K562 (cell line): Measurements from ENCODE around the gene METRNL. TPM values are rescaled to one million over a fixed set of nuclear protein-coding genes. Genes with fewer than 3 reads are reported as not detected.
"Not testable (repeated sequence)": the region's sequence is repeated elsewhere in the genome, so short reads cannot be mapped to it uniquely, and the experiment has no call there.

Experiments
- ATAC-seq: fragments of 200-7000 bp; cut with Tn5 transposase; 3 replicates; pipeline ENCODE4 v1.9.1; 2020; ENCODE audit warnings: moderate library complexity
- BruUV-seq: library from RNA; stranded (reverse); fragments of 400-500 nt; replicated peaks from 2 replicates; lab custom pipeline; 2021; lab: Mats Ljungman, UMichigan
- CTCF ChIA-PET: fragments of 300-600 bp; formaldehyde crosslinking; extraction: SDS; loops from one replicate; lab custom pipeline; 2021; ENCODE audit warnings: low intra/inter-chr PET ratio; lab: Yijun Ruan, JAX
- POLR2A ChIA-PET: fragments of 300-600, 350-650 bp; sonication (Branson Sonifier 250); formaldehyde crosslinking; extraction: SDS; loops from one replicate; lab custom pipeline; 2021; ENCODE audit warnings: antibody characterized with exemption, inconsistent platforms; lab: Yijun Ruan, JAX
- DNase-seq, 4 experiments: peaks; one replicate each; pipeline versions ENCODE4 v3.0.0 to v3.0.0-alpha.2; 2011 to 2018; ENCODE audit warnings: low spot score in 3 of 4, mixed read lengths in 3 of 4; ENCODE audit errors: extremely low read depth in 1 of 4
- FAIRE-seq: peaks from 2 replicates; lab custom pipeline; 2011; peaks lifted over from hg19 to GRCh38; lab: Jason Lieb, UNC
- H2AFZ ChIP-seq: 2 replicates; pipeline ENCODE4 v1.6.0; 2011; ENCODE audit warnings: low read depth, low read length, control low read depth, inconsistent platforms
- H3K27ac ChIP-seq: fragments of 200-600 bp; 3 replicates; pipeline ENCODE4 v1.8.0; 2011; ENCODE audit warnings: low read depth, mild to moderate bottlenecking, control low read depth, inconsistent platforms, low read length, moderate library complexity, mixed read lengths; ENCODE audit errors: extremely low read depth
- H3K27me3 ChIP-seq, 2 experiments: fragments of 300-600 bp in 1 of 2; 2 replicates in 1 of 2; 3 replicates in 1 of 2; pipeline versions ENCODE4 v1.6.0 to v1.8.0; 2011; ENCODE audit warnings: inconsistent platforms in 2 of 2, low read length in 2 of 2, mild to moderate bottlenecking in 1 of 2, mixed read lengths in 1 of 2, moderate library complexity in 1 of 2; ENCODE audit not compliant: control insufficient read depth in 2 of 2, insufficient read depth in 2 of 2
- H3K36me3 ChIP-seq: fragments of 300-600 bp; 3 replicates; pipeline ENCODE4 v1.8.0; 2011; ENCODE audit warnings: mild to moderate bottlenecking, low read length, inconsistent platforms; ENCODE audit not compliant: control insufficient read depth, insufficient read depth
- H3K4me1 ChIP-seq, 2 experiments: fragments of 200-600 bp in 1 of 2; replicated peaks in 1 of 2; 2 replicates in 1 of 2; 3 replicates in 1 of 2; pipeline versions ENCODE4 v1.5.1 to v1.8.0; 2011; ENCODE audit warnings: inconsistent platforms in 2 of 2, low read length in 2 of 2, mild to moderate bottlenecking in 1 of 2, mixed read lengths in 1 of 2, moderate library complexity in 1 of 2; ENCODE audit not compliant: control insufficient read depth in 2 of 2, insufficient read depth in 2 of 2
- H3K4me2 ChIP-seq: 2 replicates; pipeline ENCODE4 v1.6.1; 2011; ENCODE audit warnings: low read length, control low read depth, inconsistent platforms, mixed read lengths; ENCODE audit not compliant: insufficient read depth
- H3K4me3 ChIP-seq: fragments of 200-600 bp; sonication (generic), shearing (Covaris generic); 2 replicates; pipeline ENCODE4 v1.5.1; 2016; ENCODE audit warnings: control low read depth, inconsistent platforms
- H3K79me2 ChIP-seq: fragments of 200-600 bp; 3 replicates; pipeline ENCODE4 v1.8.0; 2011; ENCODE audit warnings: low read length, inconsistent platforms; ENCODE audit not compliant: control insufficient read depth, insufficient read depth
- H3K9ac ChIP-seq, 2 experiments: 2 replicates each; pipeline versions ENCODE4 v1.6.0 to v1.6.1; 2011; ENCODE audit warnings: low read depth in 2 of 2, low read length in 2 of 2, control low read depth in 1 of 2, inconsistent platforms in 1 of 2, mild to moderate bottlenecking in 1 of 2, mixed read lengths in 1 of 2; ENCODE audit not compliant: insufficient read depth in 1 of 2
- H3K9me1 ChIP-seq: one replicate; pipeline ENCODE4 v1.6.0; 2011; ENCODE audit warnings: inconsistent platforms, mild to moderate bottlenecking, low read length, moderate library complexity; ENCODE audit not compliant: control insufficient read depth, insufficient read depth
- H3K9me3 ChIP-seq: replicated peaks from 2 replicates; pipeline ENCODE4 v1.5.1; 2011; ENCODE audit warnings: low read depth, low read length, inconsistent platforms; ENCODE audit not compliant: control insufficient read depth, insufficient read depth
- H4K20me1 ChIP-seq: replicated peaks from 2 replicates; pipeline ENCODE4 v1.6.1; 2011; ENCODE audit warnings: low read length, inconsistent platforms, mixed read lengths; ENCODE audit not compliant: control insufficient read depth, insufficient read depth
- CBFB ChIP-seq: sonication (generic); formaldehyde crosslinking; IDR thresholded peaks from 2 replicates; pipeline ENCODE4 v1.4.0; 2020; ENCODE audit warnings: mild to moderate bottlenecking, missing genetic modification reagents
- DACH1 ChIP-seq: fragments of 450-650 bp; IDR thresholded peaks from 2 replicates; pipeline ENCODE4 v1.6.1; 2018; ENCODE audit not compliant: partially characterized antibody
- DIDO1 ChIP-seq: fragments of 450-650 bp; IDR thresholded peaks from 2 replicates; pipeline ENCODE4 v1.6.1; 2016; ENCODE audit warnings: low read depth, missing biosample characterization, missing genetic modification characterization
- KLF1 ChIP-seq: fragments of 450-650 bp; IDR thresholded peaks from 2 replicates; pipeline ENCODE4 v1.6.1; 2016; ENCODE audit warnings: missing genetic modification characterization, missing compliant biosample characterization
- POLR2AphosphoS5 ChIP-seq: IDR thresholded peaks from 2 replicates; pipeline ENCODE4 v1.6.1; 2011; ENCODE audit warnings: mild to moderate bottlenecking, low read depth, low read length, moderate library complexity; ENCODE audit not compliant: control insufficient read depth, insufficient read depth
- SRSF3 ChIP-seq: fragments of 200-400 bp; formaldehyde crosslinking; IDR thresholded peaks from 2 replicates; pipeline ENCODE4 v1.6.1; 2016; ENCODE audit warnings: mild to moderate bottlenecking, low read length, moderate library complexity; ENCODE audit not compliant: insufficient read depth
- ZC3H4 ChIP-seq: sonication (generic); formaldehyde crosslinking; IDR thresholded peaks from 2 replicates; pipeline ENCODE4 v1.9.0; 2021; ENCODE audit warnings: missing genetic modification reagents, borderline replicate concordance
- ZNF282 ChIP-seq: sonication (generic); formaldehyde crosslinking; IDR thresholded peaks from 2 replicates; pipeline ENCODE4 v1.8.1; 2023; ENCODE audit warnings: missing genetic modification reagents
- ZNF551 ChIP-seq: fragments of 250-450 bp; sonication (Bioruptor Pico); IDR thresholded peaks from 2 replicates; pipeline ENCODE4 v1.5.0; 2021; ENCODE audit warnings: mild to moderate bottlenecking, moderate library complexity
- WGBS: fragments of 100-300 bp; shearing (Covaris generic); methylation state at CpG from one replicate; pipeline ENCODE4 v1.1.6; 2016; ENCODE audit warnings: low coverage, mixed read lengths; ENCODE audit not compliant: insufficient coverage; ENCODE audit errors: missing lambda C conversion rate; 5-methylcytosine and 5-hydroxymethylcytosine counted together
- in situ Hi-C: fragments of 300-500 bp; cut with MboI; formaldehyde crosslinking; loops from 4 replicates; pipeline ENCODE4 v1.15.0; 2018; ENCODE audit warnings: inconsistent platforms, mixed read lengths
- intact Hi-C: fragments of 100-400 bp; cut with micrococcal nuclease; formaldehyde crosslinking; loops from 2 replicates; pipeline ENCODE4 v1.14.2; 2022
- polyA plus RNA-seq, 8 experiments: library from polyadenylated mRNA; depleted of rRNA in 4 of 8; stranded (reverse) in 5 of 8; unstranded in 3 of 8; fragments of >200 nt; fragmentation: Nextera tagmentation in 2 of 8; fragmentation: Illumina TruSeq in 1 of 8; extraction: Ambion mirVana in 2 of 8; extraction: Trizol in 1 of 8; gene quantifications; 2 replicates each; pipeline versions ENCODE4 v1.2.1 to v1.2.3, GENCODE V29; 2011 to 2014; ENCODE audit warnings: inconsistent platforms in 1 of 8, missing spikeins in 1 of 8
- total RNA-seq, 7 experiments: library from RNA; depleted of rRNA in 6 of 7; stranded (reverse); fragments of >200 nt in 6 of 7; fragmentation: Illumina TruSeq in 2 of 7; extraction: Trizol in 2 of 7; gene quantifications; 2 replicates each; pipeline versions ENCODE4 v1.2.1 to v1.2.3, GENCODE V29; 2011 to 2021; ENCODE audit warnings: low replicate concordance in 1 of 7
- TF ChIP-seq, protein P1 (sequence below): fragments of 250-450 bp; sonication (Bioruptor Pico); IDR thresholded peaks from 2 replicates; pipeline ENCODE4 v1.5.0; 2021; ENCODE audit warnings: mild to moderate bottlenecking, moderate library complexity

METRNL gene
- total and polyA plus RNA-seq, 9 of the 15 experiments (the other 6 are each of a cell fraction or from before 2014, with no cell fraction given): 0.17 to 31.8 (median 2.9) TPM

DNA sequence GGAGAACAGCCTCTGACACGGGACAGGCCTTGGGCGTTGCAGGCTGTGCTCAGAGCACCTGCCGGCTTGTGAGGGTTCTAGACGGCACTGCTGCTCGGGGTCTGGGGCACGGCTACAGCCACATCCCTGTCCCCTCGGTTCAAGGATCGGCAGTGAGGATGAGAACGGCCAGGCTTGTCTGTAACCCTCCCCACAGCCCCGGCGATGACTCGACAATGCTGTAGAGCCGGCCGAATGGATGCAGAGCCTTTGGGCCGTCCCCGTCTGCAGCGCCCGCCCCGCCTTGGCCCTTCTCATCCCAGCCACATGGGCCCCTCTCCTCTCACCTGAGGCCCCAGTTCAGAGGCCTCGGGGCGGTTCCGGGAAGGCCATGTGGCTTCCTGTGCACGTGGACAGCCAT, 49.0 kb upstream of the METRNL start (continued):
- TF ChIP-seq, protein P1, sequence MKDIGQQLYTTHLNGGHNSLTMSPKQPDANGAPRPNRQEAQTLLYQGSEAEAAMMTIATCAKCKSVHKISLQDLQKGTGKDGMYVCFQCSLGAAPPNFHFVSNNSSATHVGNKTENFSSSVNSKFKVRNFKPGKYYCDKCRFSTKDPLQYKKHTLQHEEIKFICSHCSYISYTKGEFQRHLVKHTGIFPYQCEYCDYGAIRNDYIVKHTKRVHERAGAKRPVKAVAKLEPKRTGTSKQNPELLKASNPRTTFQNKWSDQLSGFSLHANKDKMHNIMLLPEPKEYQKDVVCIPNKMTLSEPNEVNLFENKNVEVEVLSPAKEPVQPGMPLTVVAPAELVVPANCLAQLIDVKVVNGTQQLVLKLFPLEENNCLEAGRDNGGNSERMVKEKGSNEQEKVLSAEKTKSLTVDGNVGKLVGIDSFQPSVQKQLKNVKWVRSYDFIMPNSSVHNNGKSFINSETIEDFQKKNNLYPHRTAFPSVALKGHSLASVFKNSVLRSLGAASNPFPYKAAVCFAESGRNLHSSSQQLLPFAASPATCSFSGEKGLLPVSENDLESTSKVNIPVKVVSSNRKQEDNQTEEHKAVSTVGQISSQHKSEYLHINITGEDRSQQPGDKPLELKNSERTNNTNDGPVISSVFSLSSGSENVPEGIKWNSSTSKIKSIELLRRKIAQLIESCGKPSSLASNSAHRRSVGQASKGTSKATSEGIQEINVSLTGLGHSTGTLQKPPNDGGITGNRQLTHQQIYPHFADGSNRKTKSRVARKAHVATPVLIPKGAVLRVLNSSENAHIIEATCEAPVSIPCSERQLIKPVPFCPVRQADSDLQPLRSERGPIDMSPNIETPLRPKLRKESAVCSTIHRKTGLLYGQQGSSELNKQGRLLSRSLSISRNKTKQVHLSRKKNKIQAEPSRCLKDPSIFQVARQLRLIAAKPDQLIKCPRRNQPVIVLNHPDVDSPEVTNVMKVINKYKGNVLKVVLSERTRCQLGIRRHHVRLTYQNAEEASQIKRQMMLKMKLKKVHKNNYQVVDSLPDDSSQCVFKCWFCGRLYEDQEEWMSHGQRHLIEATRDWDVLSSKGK (CRISPR knock-in tag): no peak

DNA sequence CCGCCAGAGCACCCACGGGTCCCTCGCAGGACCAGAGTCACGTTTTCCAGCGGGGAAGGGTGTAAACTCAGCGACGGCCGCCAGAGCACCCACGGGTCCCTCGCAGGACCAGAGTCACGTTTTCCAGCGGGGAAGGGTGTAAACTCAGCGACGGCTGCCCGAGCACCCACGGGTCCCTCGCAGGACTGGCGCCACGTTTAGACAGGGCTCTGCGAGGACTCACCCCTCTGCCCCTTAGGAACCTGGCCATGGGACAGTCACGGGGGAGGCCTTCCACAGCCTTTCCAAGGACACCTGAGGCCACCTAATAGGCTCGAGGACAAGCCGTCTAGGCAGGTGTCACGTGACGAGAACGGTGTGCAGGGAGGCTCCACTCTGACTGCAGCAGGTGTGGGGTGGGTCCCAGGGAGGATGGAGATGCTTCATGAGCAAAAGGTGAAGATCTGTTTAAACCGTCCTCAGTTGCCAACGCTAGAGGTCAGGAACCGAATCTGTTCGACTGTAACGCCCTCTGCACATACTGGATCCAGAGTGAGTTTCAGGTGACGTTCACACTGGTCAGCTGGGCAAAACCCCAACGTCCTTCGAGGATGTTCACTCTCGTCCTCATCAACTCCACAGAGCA, 48.0 kb upstream of the METRNL start:
- ChIA-PET CTCF (no interaction called here), POLR2A (no interaction called here)
- no peak overlapping the region for H3K4me3 ChIP-seq
- ATAC-seq (no peak), DNase-seq (no peak), FAIRE-seq (no peak)
- WGBS: 92% methylated on average over 23 of the region's 35 CpGs
- intact Hi-C loops: no loop called here
- no peaks in the 10 kb centered on the region for H3K79me2 ChIP-seq
- H3K9ac ChIP-seq: no peak overlapping the region
- H4K20me1 ChIP-seq: no peaks in the 10 kb centered on the region
- no peak overlapping the region for H3K27ac ChIP-seq
- in situ Hi-C loops: no loop called here
- peaks cover 0 to 5% of the 10 kb centered on the region in 2 experiments; a peak in 2 of 5 replicates for H3K4me1 ChIP-seq
- peaks cover under 1% of the 10 kb centered on the region; the same call in 1 of the 2 replicates for H3K9me3 ChIP-seq
- no TSS peak for BruUV-seq
- peaks cover 26% of the 10 kb centered on the region; the same call in 2 of the 3 replicates for H3K36me3 ChIP-seq
- no peak overlapping the region for H2AFZ ChIP-seq
- TF ChIP-seq KLF1: no peak
- no peak for TF ChIP-seq ZNF282 (CRISPR knock-in tag)
- TF ChIP-seq ZNF551: no peak
- no peak for TF ChIP-seq ZC3H4 (CRISPR knock-in tag)
- no peak for TF ChIP-seq DACH1
- no peak for TF ChIP-seq SRSF3
- no peak for TF ChIP-seq POLR2AphosphoS5
- TF ChIP-seq CBFB (CRISPR knock-in tag): no peak
- no peak for TF ChIP-seq DIDO1 (tag)
- H3K4me2 ChIP-seq: no peak overlapping the region
- no peaks in the 10 kb centered on the region for H3K9me1 ChIP-seq
- no peaks in the 10 kb centered on the region for H3K27me3 ChIP-seq

DNA sequence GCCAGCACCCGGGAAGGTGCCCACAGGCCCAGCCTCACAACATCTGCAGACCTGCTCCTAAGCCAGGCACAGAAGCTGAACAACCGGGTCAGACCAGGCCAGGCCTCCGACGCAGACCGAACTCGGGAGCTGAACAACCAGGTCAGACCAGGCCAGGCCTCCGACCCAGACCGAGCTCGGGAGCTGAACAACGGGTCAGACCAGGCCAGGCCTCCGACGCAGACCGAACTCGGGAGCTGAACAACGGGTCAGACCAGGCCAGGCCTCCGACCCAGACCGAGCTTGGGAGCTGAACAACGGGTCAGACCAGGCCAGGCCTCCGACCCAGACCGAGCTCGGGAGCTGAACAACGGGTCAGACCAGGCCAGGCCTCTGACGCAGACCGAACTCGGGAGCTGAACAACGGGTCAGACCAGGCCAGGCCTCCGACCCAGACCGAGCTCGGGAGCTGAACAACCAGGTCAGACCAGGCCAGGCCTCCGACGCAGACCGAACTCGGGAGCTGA, 47.4 kb upstream of the METRNL start:
- CTCF ChIA-PET, ATAC-seq, POLR2A ChIA-PET, H3K9me3 ChIP-seq, H4K20me1 ChIP-seq, DNase-seq, BruUV-seq, H3K4me1 ChIP-seq, H3K9me1 ChIP-seq, in situ Hi-C loops, H3K79me2 ChIP-seq, FAIRE-seq, H3K27ac ChIP-seq, intact Hi-C loops, H3K27me3 ChIP-seq, H3K4me2 ChIP-seq, H2AFZ ChIP-seq, H3K4me3 ChIP-seq, H3K9ac ChIP-seq: not testable (repeated sequence)
- 100% methylated on average over 8 of the region's 33 CpGs for WGBS
- H3K36me3 ChIP-seq: peaks cover 30% of the 10 kb centered on the region; the same call in 2 of the 3 replicates
